B cell (primary cell): Measurements from ENCODE around the gene VAPB. TPM values are rescaled to one million over a fixed set of nuclear protein-coding genes. Genes with fewer than 3 reads are reported as not detected.

ENCODE experiments used
- ATAC-seq: fragments of 200-7000 bp; cut with Tn5 transposase; one replicate; pipeline ENCODE4 v1.10.0; 2021; ENCODE audit warnings: low read depth, mild to moderate bottlenecking, moderate number of reproducible peaks, moderate library complexity
- CTCF ChIA-PET: fragments of 350-600 bp; sonication (Branson Sonifier 250); formaldehyde crosslinking; loops from one replicate; lab custom pipeline; 2021; ENCODE audit warnings: antibody characterized with exemption, inconsistent platforms; lab: Charles Lee
- POLR2A ChIA-PET: fragments of 350-600 bp; sonication (Branson Sonifier 250); formaldehyde crosslinking; loops from one replicate; lab custom pipeline; 2021; ENCODE audit warnings: antibody characterized with exemption; lab: Charles Lee
- DNase-seq: peaks from one replicate; pipeline ENCODE4 v3.0.0; 2013
- H2AFZ ChIP-seq: 2 replicates; pipeline ENCODE4 v1.6.1; 2012; ENCODE audit warnings: mild to moderate bottlenecking, low read depth, low read length; ENCODE audit not compliant: insufficient read depth, poor library complexity, severe bottlenecking
- H3K27ac ChIP-seq, 2 donors: 1 replicate in 1 of 2; 2 replicates in 1 of 2; pipeline ENCODE4 v1.5.1; 2012 to 2013; ENCODE audit warnings: low read length in 2 of 2, mild to moderate bottlenecking in 2 of 2, moderate library complexity in 1 of 2
- H3K27me3 ChIP-seq, 4 experiments: fragments of 200-600 bp in 1 of 4; sonication (generic) in 1 of 4; replicated peaks in 1 of 4; 1 replicate in 2 of 4; 2 replicates in 2 of 4; pipeline versions ENCODE4 v1.6.1 to v1.7.0; 2013 to 2016; ENCODE audit warnings: low read length in 3 of 4, mild to moderate bottlenecking in 2 of 4, mixed read lengths in 1 of 4, moderate library complexity in 1 of 4; ENCODE audit not compliant: insufficient read depth in 4 of 4, control insufficient read depth in 3 of 4; ENCODE audit errors: control extremely low read depth in 1 of 4
- H3K36me3 ChIP-seq, 2 experiments: replicated peaks in 1 of 2; 1 replicate in 1 of 2; 2 replicates in 1 of 2; pipeline versions ENCODE4 v1.6.1 to v1.7.1; 2013; ENCODE audit warnings: low read length in 1 of 2; ENCODE audit not compliant: insufficient read depth in 2 of 2, control insufficient read depth in 1 of 2; ENCODE audit errors: control extremely low read depth in 1 of 2, extremely low read depth in 1 of 2
- H3K4me1 ChIP-seq, 2 donors: fragments of 200-600 bp in 1 of 2; sonication (generic) in 1 of 2; 1 replicate in 1 of 2; 2 replicates in 1 of 2; pipeline versions ENCODE4 v1.5.1 to v1.6.1; 2013 to 2017; ENCODE audit warnings: low read length in 2 of 2; ENCODE audit not compliant: control insufficient read depth in 2 of 2, insufficient read depth in 2 of 2
- H3K4me2 ChIP-seq: replicated peaks from 2 replicates; pipeline ENCODE3; 2012; ENCODE audit warnings: mild to moderate bottlenecking, low read depth, low read length; ENCODE audit not compliant: poor library complexity, severe bottlenecking
- H3K4me3 ChIP-seq, 5 experiments: fragments of 200-600 bp in 1 of 5; sonication (generic) in 1 of 5; 1 replicate in 3 of 5; 2 replicates in 2 of 5; pipeline versions ENCODE4 v1.5.1 to v1.7.0; 2011 to 2016; ENCODE audit warnings: low read length in 4 of 5, mild to moderate bottlenecking in 4 of 5, low read depth in 2 of 5, control low read depth in 1 of 5, moderate library complexity in 1 of 5; ENCODE audit not compliant: insufficient read depth in 1 of 5; ENCODE audit errors: control extremely low read depth in 1 of 5, extremely low read depth in 1 of 5
- H3K79me2 ChIP-seq: fragments of 200-600 bp; sonication (generic); one replicate; pipeline ENCODE4 v1.6.0; 2016; ENCODE audit warnings: low read length; ENCODE audit not compliant: control insufficient read depth, insufficient read depth
- H3K9ac ChIP-seq: fragments of 200-600 bp; sonication (generic); 2 replicates; pipeline ENCODE4 v1.6.1; 2017; ENCODE audit warnings: mild to moderate bottlenecking, low read length, moderate library complexity
- H3K9me3 ChIP-seq, 3 donors: one replicate each; pipeline versions ENCODE4 v1.6.1 to v1.7.1; 2013; ENCODE audit warnings: low read length in 2 of 3; ENCODE audit not compliant: control insufficient read depth in 2 of 3, insufficient read depth in 1 of 3; ENCODE audit errors: control extremely low read depth in 1 of 3
- H4K20me1 ChIP-seq: 2 replicates; pipeline ENCODE4 v1.6.0; 2012; ENCODE audit warnings: mild to moderate bottlenecking, low read length; ENCODE audit not compliant: insufficient read depth, control insufficient read depth, poor library complexity, severe bottlenecking
- H3K27ac Mint-ChIP-seq: one replicate; pipeline ENCODE4 v1.8.0; 2021; ENCODE audit warnings: mixed read lengths
- H3K27me3 Mint-ChIP-seq: one replicate; pipeline ENCODE4 v1.8.0; 2021; ENCODE audit warnings: mixed read lengths
- H3K4me1 Mint-ChIP-seq: one replicate; pipeline ENCODE4 v1.8.0; 2021; ENCODE audit warnings: mixed read lengths
- H3K4me3 Mint-ChIP-seq: one replicate; pipeline ENCODE4 v1.8.0; 2021; ENCODE audit warnings: mixed read lengths
- H3K9me3 Mint-ChIP-seq: one replicate; pipeline ENCODE4 v1.8.0; 2022; ENCODE audit warnings: mixed read lengths; ENCODE audit not compliant: insufficient read depth
- CTCF ChIP-seq: fragments of 200-600 bp; IDR thresholded peaks from one replicate; pipeline ENCODE4 v1.8.0; 2022; ENCODE audit warnings: antibody characterized with exemption, mild to moderate bottlenecking
- EZH2 ChIP-seq: IDR thresholded peaks from 2 replicates; pipeline ENCODE4 v1.6.1; 2012; ENCODE audit warnings: borderline replicate concordance, low read depth, mild to moderate bottlenecking, moderate library complexity, low read length; ENCODE audit not compliant: insufficient read depth, poor library complexity, severe bottlenecking
- WGBS: methylation state at CpG from one replicate; pipeline ENCODE4 v1.1.5; 2013; ENCODE audit warnings: missing lambda C conversion rate; ENCODE audit not compliant: insufficient coverage; 5-methylcytosine and 5-hydroxymethylcytosine counted together
- intact Hi-C: fragments of 100-400 bp; cut with micrococcal nuclease; formaldehyde crosslinking; loops from one replicate; pipeline ENCODE4 v1.10.0; 2022
- polyA plus RNA-seq: library from polyadenylated mRNA; depleted of rRNA; stranded (reverse); fragments of >200 nt; gene quantifications from 2 replicates; pipeline ENCODE4 v1.2.3, GENCODE V29; 2012
- total RNA-seq, 2 donors: library from RNA; stranded (reverse); fragments of 120-200 nt in 1 of 2; gene quantifications; 1 replicate in 1 of 2; 2 replicates in 1 of 2; pipeline versions ENCODE4 v1.2.3 to v1.2.4, GENCODE V29; 2013 to 2022

The VAPB gene
- total and polyA plus RNA-seq, 2 donors (not counting 1 experiment from before 2014, with no cell fraction given), result 19.5 to 26.4 TPM

GRCh38 chr20:58436868-58437645, 48.0 kb downstream of the VAPB start:
- 100% methylated on average over 3 of the region's 5 CpGs for WGBS
- POLR2A ChIA-PET, result no interaction called here
- peaks cover 58% of the 10 kb centered on the region for H3K79me2 ChIP-seq

More at GRCh38 chr20:58436868-58437645, 48.0 kb downstream of the VAPB start:
- Histone ChIP-seq H3K27me3 (no peaks in the 10 kb centered on the region), H3K9ac (no peak overlapping the region), H3K4me2 (no peak overlapping the region), H4K20me1 (peaks cover 87% of the 10 kb centered on the region), H3K4me3 (no peak overlapping the region), H3K9me3 (no peaks in the 10 kb centered on the region), H2AFZ (no peak overlapping the region), H3K4me1 (peaks cover 4 to 9% of the 10 kb centered on the region in 2 donors), H3K27ac (no peak overlapping the region), H3K36me3 (peaks cover 0 to 36% of the 10 kb centered on the region in 2 experiments)
- ATAC-seq (no peak), DNase-seq (no peak)
- TF ChIP-seq CTCF, result no peak
- TF ChIP-seq EZH2, result no peak
- CTCF ChIA-PET, result no interaction called here
- H3K27ac Mint-ChIP-seq, result no peak overlapping the region
- peaks cover 28% of the 10 kb centered on the region for H3K4me1 Mint-ChIP-seq
- intact Hi-C loops, result no loop called here
- no peaks in the 10 kb centered on the region for H3K9me3 Mint-ChIP-seq
- no peak overlapping the region for H3K4me3 Mint-ChIP-seq
- no peaks in the 10 kb centered on the region for H3K27me3 Mint-ChIP-seq
